ENCODE data around the gene GHRHR.

DNA sequence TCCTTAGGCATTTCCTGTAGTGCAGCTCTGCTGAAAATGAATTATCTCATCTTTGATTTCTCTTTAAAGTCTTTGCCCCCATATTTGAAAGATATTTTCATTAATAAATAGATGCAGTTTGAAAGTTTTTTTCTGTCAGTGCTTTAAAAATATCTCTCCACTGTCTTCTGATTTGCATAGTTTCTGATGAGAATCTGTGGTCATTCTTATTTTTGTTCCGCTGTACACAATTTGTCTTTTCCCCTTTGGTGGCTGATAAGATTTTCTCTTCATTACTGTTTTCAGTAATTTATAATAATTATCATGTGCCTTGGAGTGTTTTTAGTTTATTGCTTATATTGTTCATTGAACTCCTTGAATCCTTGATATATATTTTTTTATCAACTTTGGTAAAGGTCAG, 7.0 kb upstream of the GHRHR start:
- TF ChIP-seq, protein P1, sequence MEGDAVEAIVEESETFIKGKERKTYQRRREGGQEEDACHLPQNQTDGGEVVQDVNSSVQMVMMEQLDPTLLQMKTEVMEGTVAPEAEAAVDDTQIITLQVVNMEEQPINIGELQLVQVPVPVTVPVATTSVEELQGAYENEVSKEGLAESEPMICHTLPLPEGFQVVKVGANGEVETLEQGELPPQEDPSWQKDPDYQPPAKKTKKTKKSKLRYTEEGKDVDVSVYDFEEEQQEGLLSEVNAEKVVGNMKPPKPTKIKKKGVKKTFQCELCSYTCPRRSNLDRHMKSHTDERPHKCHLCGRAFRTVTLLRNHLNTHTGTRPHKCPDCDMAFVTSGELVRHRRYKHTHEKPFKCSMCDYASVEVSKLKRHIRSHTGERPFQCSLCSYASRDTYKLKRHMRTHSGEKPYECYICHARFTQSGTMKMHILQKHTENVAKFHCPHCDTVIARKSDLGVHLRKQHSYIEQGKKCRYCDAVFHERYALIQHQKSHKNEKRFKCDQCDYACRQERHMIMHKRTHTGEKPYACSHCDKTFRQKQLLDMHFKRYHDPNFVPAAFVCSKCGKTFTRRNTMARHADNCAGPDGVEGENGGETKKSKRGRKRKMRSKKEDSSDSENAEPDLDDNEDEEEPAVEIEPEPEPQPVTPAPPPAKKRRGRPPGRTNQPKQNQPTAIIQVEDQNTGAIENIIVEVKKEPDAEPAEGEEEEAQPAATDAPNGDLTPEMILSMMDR (IDR thresholded peaks at IDR 0.05) = no peak
- no peak for TF ChIP-seq POLR2A (IDR thresholded peaks at IDR 0.05)
